GM12878 (cell line): ENCODE measurements around the gene PDGFC. TPM values are rescaled to one million over a fixed set of nuclear protein-coding genes. Genes with fewer than 3 reads are reported as not detected.

ENCODE experiments used
- ATAC-seq: fragments of 200-7000 bp; cut with Tn5 transposase; 3 replicates; pipeline ENCODE4 v1.9.1; 2020; ENCODE audit warnings: mild to moderate bottlenecking, moderate library complexity
- BruUV-seq: library from RNA; stranded (reverse); fragments of 400-500 nt; replicated peaks from 2 replicates; lab custom pipeline; 2021; lab: Mats Ljungman, UMichigan
- CTCF ChIA-PET: fragments of 300-600 bp; sonication (Branson Sonifier 250); formaldehyde crosslinking; extraction: SDS; loops from one replicate; lab custom pipeline; 2021; ENCODE audit warnings: inconsistent platforms; lab: Yijun Ruan, JAX
- POLR2A ChIA-PET: fragments of 350-600 bp; formaldehyde crosslinking; extraction: SDS; loops from one replicate; lab custom pipeline; 2021; ENCODE audit warnings: inconsistent platforms; lab: Charles Lee
- RAD21 ChIA-PET: fragments of 300-600 bp; sonication (Branson Sonifier 250); formaldehyde crosslinking; loops from one replicate; lab custom pipeline; 2023; ENCODE audit warnings: antibody characterized with exemption; ENCODE audit not compliant: unreplicated experiment; lab: Charles Lee
- SMC1A ChIA-PET: fragments of 300-600 bp; sonication (Branson Sonifier 250); formaldehyde crosslinking; loops from one replicate; lab custom pipeline; 2023; ENCODE audit not compliant: unreplicated experiment, uncharacterized antibody; lab: Charles Lee
- DNase-seq: peaks from one replicate; pipeline ENCODE4 v3.0.0-alpha.2; 2011; ENCODE audit warnings: low read depth, low spot score
- FAIRE-seq: peaks from 3 replicates; lab custom pipeline; 2011; peaks lifted over from hg19 to GRCh38; lab: Jason Lieb, UNC
- H2AFZ ChIP-seq: 2 replicates; pipeline ENCODE4 v1.6.0; 2011; ENCODE audit warnings: low read depth, low read length, control low read depth; ENCODE audit not compliant: control insufficient read depth
- H3K27ac ChIP-seq: 2 replicates; pipeline ENCODE4 v1.5.1; 2011; ENCODE audit warnings: control low read depth; ENCODE audit not compliant: control insufficient read depth, insufficient read depth
- H3K27me3 ChIP-seq, 2 experiments: replicated peaks in 1 of 2; 2 replicates each; pipeline versions ENCODE4 v1.6.0 to v1.6.1; 2011; ENCODE audit warnings: low read length in 1 of 2; ENCODE audit not compliant: control insufficient read depth in 2 of 2, insufficient read depth in 2 of 2
- H3K36me3 ChIP-seq, 2 experiments: 2 replicates each; pipeline ENCODE4 v1.5.1; 2011; ENCODE audit warnings: low read length in 1 of 2; ENCODE audit not compliant: control insufficient read depth in 2 of 2, insufficient read depth in 2 of 2
- H3K4me1 ChIP-seq: 2 replicates; pipeline ENCODE4 v1.6.1; 2011; ENCODE audit warnings: mild to moderate bottlenecking, low read length, moderate library complexity, mixed read lengths; ENCODE audit not compliant: control insufficient read depth, insufficient read depth
- H3K4me2 ChIP-seq: 2 replicates; pipeline ENCODE4 v1.6.0; 2011; ENCODE audit warnings: control low read depth; ENCODE audit not compliant: control insufficient read depth, insufficient read depth
- H3K4me3 ChIP-seq: fragments of 200-600 bp; sonication (generic); 2 replicates; pipeline ENCODE4 v1.5.1; 2016
- H3K79me2 ChIP-seq: 2 replicates; pipeline ENCODE4 v1.6.0; 2011; ENCODE audit warnings: low read length; ENCODE audit not compliant: control insufficient read depth, insufficient read depth
- H3K9ac ChIP-seq: 2 replicates; pipeline ENCODE4 v1.8.0; 2011; ENCODE audit warnings: low read length, control low read depth, mixed read lengths; ENCODE audit not compliant: control insufficient read depth, insufficient read depth
- H3K9me3 ChIP-seq: replicated peaks from 3 replicates; pipeline ENCODE4 v1.5.1; 2011; ENCODE audit warnings: mild to moderate bottlenecking, low read length; ENCODE audit not compliant: control insufficient read depth, insufficient read depth
- H4K20me1 ChIP-seq: 2 replicates; pipeline ENCODE4 v1.6.0; 2011; ENCODE audit not compliant: control insufficient read depth, insufficient read depth
- ZNF592 ChIP-seq: fragments of 450-650 bp; IDR thresholded peaks from 2 replicates; pipeline ENCODE4 v1.6.1; 2017; ENCODE audit warnings: mild to moderate bottlenecking, moderate library complexity
- WGBS: methylation state at CpG from one replicate; pipeline ENCODE4 v1.1.6; 2016; ENCODE audit warnings: low lambda C conversion rate; ENCODE audit not compliant: insufficient replicate concordance, insufficient coverage; ENCODE audit errors: missing lambda C conversion rate; 5-methylcytosine and 5-hydroxymethylcytosine counted together
- in situ Hi-C: fragments of 300-500 bp; cut with MboI; formaldehyde crosslinking; loops from 9 replicates; pipeline ENCODE4 v1.14.3; 2018; ENCODE audit warnings: mixed read lengths
- intact Hi-C: fragments of 100-400 bp; cut with micrococcal nuclease; formaldehyde crosslinking; loops from one replicate; pipeline ENCODE4 v1.14.2; 2022; ENCODE audit not compliant: unreplicated experiment
- polyA plus RNA-seq, 11 experiments: library from polyadenylated mRNA; depleted of rRNA in 4 of 11; unstranded in 6 of 11; stranded (reverse) in 5 of 11; fragments of >200 nt; fragmentation: Nextera tagmentation in 4 of 11; fragmentation: Illumina TruSeq in 1 of 11; extraction: Ambion mirVana in 4 of 11; extraction: Trizol in 1 of 11; gene quantifications; 1 replicate in 1 of 11; 2 replicates in 10 of 11; pipeline versions ENCODE4 v1.2.1 to v1.2.3, GENCODE V29; 2011 to 2016; ENCODE audit warnings: inconsistent platforms in 2 of 11, missing spikeins in 2 of 11, low read depth in 1 of 11
- total RNA-seq, 4 experiments: library from RNA; depleted of rRNA in 3 of 4; stranded (reverse); fragments of >200 nt in 3 of 4; fragmentation: Illumina TruSeq in 1 of 4; extraction: Trizol in 1 of 4; gene quantifications; 2 replicates each; pipeline versions ENCODE4 v1.2.1 to v1.2.3, GENCODE V29; 2013 to 2021

The PDGFC gene
- total and polyA plus RNA-seq, 10 of the 15 experiments (the other 5 are each of a cell fraction or from before 2014, with no cell fraction given), result 0.02 to 0.18 TPM; not detected in 8

- no peaks in the 10 kb centered on the region; a peak in 1 of 4 replicates for H3K27me3 ChIP-seq
- SMC1A ChIA-PET, result interaction anchor here (0.8 kb wide), 1 partner anchor 9 kb away, joined by 3 read pairs; no protein-coding TSS in a partner anchor
- POLR2A ChIA-PET, result no interaction called here
- 7% methylated on average over 1 of the region's 1 CpG for WGBS
- RAD21 ChIA-PET, result interaction anchor here (1.1 kb wide), 1 partner anchor 42 kb away, joined by 3 read pairs; no protein-coding TSS in a partner anchor
- TF ChIP-seq ZNF592, result no peak
- TF ChIP-seq, all 136 proteins: peak for 0
- H3K27ac ChIP-seq, result no peak overlapping the region
- H3K4me3 ChIP-seq, result no peak overlapping the region
- no peaks in the 10 kb centered on the region for H3K4me1 ChIP-seq
- BruUV-seq, result no TSS peak
- in situ Hi-C loops, result no loop called here
- DNase-seq (no peak), ATAC-seq (no peak), FAIRE-seq (no peak)
- H3K79me2 ChIP-seq, result no peaks in the 10 kb centered on the region
- CTCF ChIA-PET, result no interaction called here
- H3K9me3 ChIP-seq, result no peaks in the 10 kb centered on the region
- intact Hi-C loops, result no loop called here
- H2AFZ ChIP-seq, result no peak overlapping the region
- H3K4me2 ChIP-seq, result no peak overlapping the region
- no peaks in the 10 kb centered on the region for H4K20me1 ChIP-seq
- no peak overlapping the region for H3K9ac ChIP-seq
- H3K36me3 ChIP-seq, result no peaks in the 10 kb centered on the region
These were observed 27.0 kb upstream of the PDGFC start for GRCh38 chr4:156998500-156999174.
